DND-41 (cell line): Measurements from ENCODE around the gene FADS1.

Source experiments
- ATAC-seq: fragments of 200-7000 bp; cut with Tn5 transposase; 3 replicates; pipeline ENCODE4 v1.9.1; 2021; ENCODE audit warnings: low read depth; ENCODE audit not compliant: insufficient read depth
- DNase-seq: peaks from one replicate; pipeline ENCODE4 v3.0.0-alpha.2; 2020
- H2AFZ ChIP-seq: 2 replicates; pipeline ENCODE4 v1.6.0; 2012; ENCODE audit warnings: low read depth, low read length
- H3K27ac ChIP-seq: 2 replicates; pipeline ENCODE4 v1.5.1; 2012; ENCODE audit warnings: low read length, inconsistent platforms
- H3K27me3 ChIP-seq: fragments of 200-600 bp; sonication (generic); 2 replicates; pipeline ENCODE4 v1.6.0; 2012; ENCODE audit warnings: low read length, mild to moderate bottlenecking, inconsistent platforms; ENCODE audit not compliant: insufficient read depth, poor library complexity
- H3K36me3 ChIP-seq: 2 replicates; pipeline ENCODE4 v1.5.1; 2012; ENCODE audit warnings: low read length, inconsistent platforms; ENCODE audit not compliant: insufficient read depth
- H3K4me1 ChIP-seq: 2 replicates; pipeline ENCODE4 v1.5.1; 2012; ENCODE audit warnings: mild to moderate bottlenecking, low read length; ENCODE audit not compliant: insufficient read depth
- H3K4me2 ChIP-seq: 2 replicates; pipeline ENCODE4 v1.6.0; 2012; ENCODE audit warnings: mild to moderate bottlenecking, moderate library complexity, low read length, inconsistent platforms; ENCODE audit not compliant: insufficient read depth
- H3K4me3 ChIP-seq, 2 experiments: fragments of 200-600 bp in 1 of 2; shearing (Covaris generic) in 1 of 2; 2 replicates each; pipeline ENCODE4 v1.5.1; 2012 to 2016; ENCODE audit warnings: inconsistent platforms in 2 of 2, low read length in 2 of 2, mild to moderate bottlenecking in 2 of 2, low read depth in 1 of 2, moderate library complexity in 1 of 2
- H3K79me2 ChIP-seq: 2 replicates; pipeline ENCODE4 v1.6.0; 2012; ENCODE audit warnings: low read length, inconsistent platforms; ENCODE audit not compliant: insufficient read depth
- H3K9ac ChIP-seq: 2 replicates; pipeline ENCODE4 v1.6.0; 2012; ENCODE audit warnings: low read depth, mild to moderate bottlenecking, inconsistent platforms, low read length, moderate library complexity
- H3K9me3 ChIP-seq: 2 replicates; pipeline ENCODE4 v1.5.1; 2012; ENCODE audit warnings: low read length, moderate library complexity, mild to moderate bottlenecking, inconsistent platforms; ENCODE audit not compliant: insufficient read depth, severe bottlenecking
- H4K20me1 ChIP-seq: 2 replicates; pipeline ENCODE4 v1.6.0; 2012; ENCODE audit warnings: low read length; ENCODE audit not compliant: insufficient read depth
- EZH2 ChIP-seq: IDR thresholded peaks from 3 replicates; pipeline ENCODE4 v1.6.1; 2012; ENCODE audit warnings: borderline replicate concordance, low read depth, mild to moderate bottlenecking, moderate library complexity, low read length, inconsistent platforms; ENCODE audit not compliant: severe bottlenecking
- TF ChIP-seq, protein P1 (sequence below): IDR thresholded peaks from 2 replicates; pipeline ENCODE4 v1.5.1; 2012; ENCODE audit warnings: borderline replicate concordance, low read length, moderate library complexity, mild to moderate bottlenecking; ENCODE audit not compliant: poor library complexity, severe bottlenecking; ENCODE audit errors: extremely low read depth

The FADS1 gene

DNA sequence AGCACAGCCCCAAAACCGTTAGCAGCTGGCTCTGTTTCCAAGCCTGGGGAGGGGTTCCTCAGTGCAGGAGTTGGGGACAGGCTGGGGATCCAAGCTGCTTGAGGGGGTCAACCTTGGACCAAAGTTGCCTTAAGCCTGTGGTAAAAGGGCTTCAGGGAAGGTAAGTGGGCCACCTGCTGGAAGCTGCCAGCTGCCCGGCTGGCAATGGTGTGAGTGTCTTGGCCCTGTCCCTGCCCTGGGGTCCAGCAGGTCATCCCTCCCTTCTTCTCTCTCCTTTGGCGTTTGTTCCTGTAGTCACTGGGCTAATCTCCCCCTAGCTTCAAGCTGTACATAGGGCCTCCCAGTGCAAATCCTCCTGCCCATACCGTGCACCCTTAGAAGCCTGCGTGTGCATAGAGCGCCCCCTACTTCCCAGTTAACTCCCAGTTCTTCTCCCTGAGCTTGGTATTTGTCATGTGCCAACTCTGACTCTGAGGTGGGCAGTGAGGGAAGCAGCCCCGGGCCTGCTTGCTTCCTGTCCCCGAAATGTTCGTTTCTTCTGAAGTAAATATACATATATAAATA, 28.8 kb downstream of the FADS1 start:
- DNase-seq = peak; percentile 28
- H3K9ac ChIP-seq = no peak overlapping the region
- peaks cover 66% of the 10 kb centered on the region for H3K36me3 ChIP-seq
- H3K4me2 ChIP-seq = no peak overlapping the region
- no peak overlapping the region for H2AFZ ChIP-seq
- TF ChIP-seq, protein P1, sequence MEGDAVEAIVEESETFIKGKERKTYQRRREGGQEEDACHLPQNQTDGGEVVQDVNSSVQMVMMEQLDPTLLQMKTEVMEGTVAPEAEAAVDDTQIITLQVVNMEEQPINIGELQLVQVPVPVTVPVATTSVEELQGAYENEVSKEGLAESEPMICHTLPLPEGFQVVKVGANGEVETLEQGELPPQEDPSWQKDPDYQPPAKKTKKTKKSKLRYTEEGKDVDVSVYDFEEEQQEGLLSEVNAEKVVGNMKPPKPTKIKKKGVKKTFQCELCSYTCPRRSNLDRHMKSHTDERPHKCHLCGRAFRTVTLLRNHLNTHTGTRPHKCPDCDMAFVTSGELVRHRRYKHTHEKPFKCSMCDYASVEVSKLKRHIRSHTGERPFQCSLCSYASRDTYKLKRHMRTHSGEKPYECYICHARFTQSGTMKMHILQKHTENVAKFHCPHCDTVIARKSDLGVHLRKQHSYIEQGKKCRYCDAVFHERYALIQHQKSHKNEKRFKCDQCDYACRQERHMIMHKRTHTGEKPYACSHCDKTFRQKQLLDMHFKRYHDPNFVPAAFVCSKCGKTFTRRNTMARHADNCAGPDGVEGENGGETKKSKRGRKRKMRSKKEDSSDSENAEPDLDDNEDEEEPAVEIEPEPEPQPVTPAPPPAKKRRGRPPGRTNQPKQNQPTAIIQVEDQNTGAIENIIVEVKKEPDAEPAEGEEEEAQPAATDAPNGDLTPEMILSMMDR = peak; percentile 57
- no peak for TF ChIP-seq EZH2
- ATAC-seq = no peak
- peaks cover 17% of the 10 kb centered on the region for H3K4me1 ChIP-seq
- H3K27me3 ChIP-seq = no peaks in the 10 kb centered on the region
- peaks cover 35% of the 10 kb centered on the region for H4K20me1 ChIP-seq
- H3K79me2 ChIP-seq = peaks cover 38% of the 10 kb centered on the region
- H3K27ac ChIP-seq = no peak overlapping the region
- H3K4me3 ChIP-seq = no peak overlapping the region
- no peaks in the 10 kb centered on the region for H3K9me3 ChIP-seq

DNA sequence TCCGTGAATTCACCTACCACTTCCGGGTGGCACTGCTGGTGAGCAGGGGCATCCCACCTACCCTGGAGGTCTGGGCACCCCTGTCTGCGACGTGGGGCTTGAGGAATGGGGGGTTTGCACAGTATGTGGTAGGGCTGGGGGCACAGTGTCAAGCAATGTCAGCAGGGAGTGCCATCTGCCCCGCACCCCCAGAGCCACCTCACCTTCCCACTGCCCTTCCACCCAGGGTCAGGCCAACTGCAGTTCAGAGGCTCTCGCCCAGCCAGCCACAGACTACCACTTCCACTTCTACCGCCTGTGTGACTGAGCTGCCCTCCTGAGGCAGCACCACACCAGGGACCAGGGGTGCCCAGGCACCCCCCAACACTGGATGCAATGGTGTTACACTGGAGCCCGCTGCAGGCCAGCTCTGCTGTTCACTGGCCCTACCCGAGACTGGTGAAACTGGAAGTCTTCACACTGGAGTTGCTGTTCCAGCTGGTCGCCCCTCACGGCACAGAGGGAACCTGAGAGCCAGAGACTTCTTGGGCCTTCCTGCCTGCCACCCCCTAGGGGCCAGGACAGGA, 30.9 kb downstream of the FADS1 start:
- Histone ChIP-seq H2AFZ (no peak overlapping the region), H3K36me3 (peaks cover 66% of the 10 kb centered on the region), H3K4me2 (no peak overlapping the region), H3K9ac (no peak overlapping the region), H3K4me3 (no peak overlapping the region), H3K9me3 (no peaks in the 10 kb centered on the region), H4K20me1 (peaks cover 38% of the 10 kb centered on the region), H3K4me1 (peaks cover 8% of the 10 kb centered on the region), H3K79me2 (peaks cover 18% of the 10 kb centered on the region), H3K27ac (no peak overlapping the region), H3K27me3 (no peaks in the 10 kb centered on the region)
- TF ChIP-seq EZH2 = no peak
- TF ChIP-seq, protein P1 = no peak
- DNase-seq = no peak
- no peak for ATAC-seq

DNA sequence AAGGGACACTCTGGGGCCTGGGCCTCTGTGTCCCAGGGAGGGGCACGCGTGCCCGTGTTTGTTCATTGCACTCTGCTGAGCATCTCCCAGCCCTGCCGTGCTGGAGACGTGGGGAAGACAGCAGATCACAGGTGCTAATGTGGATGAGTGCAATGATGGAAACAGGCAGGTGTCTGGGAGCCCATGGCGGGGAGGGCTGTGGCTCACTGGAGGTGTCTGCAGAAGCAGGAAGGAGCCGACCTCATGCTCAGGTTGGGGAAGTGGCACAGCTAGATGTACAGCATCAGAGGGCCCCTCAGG, 32.3 kb downstream of the FADS1 start:
- Histone ChIP-seq H3K36me3 (peaks cover 54% of the 10 kb centered on the region), H3K9ac (no peak overlapping the region), H3K4me2 (no peak overlapping the region), H4K20me1 (peaks cover 37% of the 10 kb centered on the region), H3K27ac (no peak overlapping the region), H3K27me3 (no peaks in the 10 kb centered on the region), H3K4me3 (no peak overlapping the region), H3K9me3 (no peaks in the 10 kb centered on the region), H2AFZ (no peak overlapping the region), H3K4me1 (no peaks in the 10 kb centered on the region), H3K79me2 (peaks cover 4% of the 10 kb centered on the region; the same call in 1 of the 2 replicates)
- ATAC-seq = no peak
- TF ChIP-seq EZH2 = no peak
- TF ChIP-seq, protein P1 = no peak
- no peak for DNase-seq
